Esophagus mucosa (tissue), 1 donor: Measurements from ENCODE around the gene ADCY4. TPM values are rescaled to one million over a fixed set of nuclear protein-coding genes. Genes with fewer than 3 reads are reported as not detected.
A peak's percentile ranks its signal among the peaks of the same experiment; 100 is the strongest.
"Not testable (repeated sequence)": the region's sequence is repeated elsewhere in the genome, so short reads cannot be mapped to it uniquely, and the experiment has no call there.

Source experiments
- ATAC-seq: fragments of 200-7000 bp; cut with Tn5 transposase; one replicate; pipeline ENCODE4 v1.9.1; 2020
- total RNA-seq: library from RNA; stranded (reverse); gene quantifications from one replicate; pipeline ENCODE4 v1.2.4, GENCODE V29; 2023
- donor health status: DM: yes; HTN: yes; CAD: no.

The ADCY4 gene
- total RNA-seq: 4.5 TPM

DNA sequence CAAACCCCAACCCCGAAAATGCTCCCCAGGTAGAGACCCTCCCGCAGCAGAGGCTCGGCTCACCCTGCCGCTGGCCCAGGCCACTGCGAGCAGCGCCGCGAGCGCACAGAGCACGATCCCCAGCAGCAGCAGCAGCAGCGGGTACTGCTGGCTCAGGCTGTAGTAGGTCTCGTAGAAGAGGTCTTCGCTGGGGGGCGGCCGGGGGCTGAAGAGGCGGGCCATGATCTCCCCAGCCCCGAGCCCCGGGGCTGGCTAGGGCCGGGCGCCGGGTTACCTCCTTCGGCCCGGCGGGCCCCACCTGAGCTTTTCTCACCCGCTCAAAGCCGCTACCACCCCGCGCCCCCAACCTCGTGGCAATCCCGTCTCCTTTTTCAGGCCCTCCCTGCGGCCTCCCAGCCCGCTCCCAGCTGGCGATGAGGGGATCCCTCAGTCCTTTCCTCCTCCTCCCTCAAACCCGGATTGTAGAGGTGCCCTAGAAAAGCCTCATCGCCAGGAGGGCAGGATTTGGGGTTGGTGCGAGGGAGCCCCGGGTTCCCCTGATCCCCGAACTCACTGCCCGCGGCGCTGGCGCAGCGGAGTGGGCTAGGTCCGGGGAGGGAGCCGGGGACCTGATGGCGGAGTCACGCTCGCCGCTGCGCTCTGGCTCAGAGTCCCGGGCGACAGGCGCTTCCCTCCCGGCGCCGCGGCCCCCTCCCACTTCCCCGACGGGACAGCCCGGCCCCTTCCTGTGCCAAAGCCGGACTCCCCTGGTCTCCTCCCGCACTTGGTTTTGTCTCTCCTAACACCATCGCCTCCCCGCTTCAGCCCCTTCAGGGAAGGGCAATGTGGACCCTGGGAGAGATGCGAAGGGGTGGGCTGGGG, at the start of gene ADCY4:
Gene ADCY4 (minus strand): TSS at position 641 of the 861 bp plus-strand sequence. CDS start 419 bp downstream, at position 222.
- ATAC-seq: peak; percentile 16

DNA sequence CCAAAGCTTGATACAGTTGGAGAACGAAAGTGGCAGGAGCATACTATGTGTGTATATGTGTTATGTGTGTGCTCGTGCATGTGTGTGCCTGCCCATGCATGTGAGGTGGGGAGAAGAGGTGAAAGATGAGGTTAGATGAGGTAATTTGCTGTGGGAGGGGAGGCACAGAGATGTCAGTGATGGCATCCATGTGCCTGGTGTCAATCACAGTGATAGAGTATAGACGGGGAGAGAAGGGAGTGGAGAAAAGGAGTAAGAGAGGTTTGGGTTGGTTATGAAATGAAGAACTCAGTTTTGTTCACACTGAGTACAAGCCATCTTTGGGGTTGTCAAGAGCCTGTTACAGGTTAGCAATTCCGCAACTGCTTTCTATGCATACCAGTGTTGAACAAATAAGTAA, 49.3 kb upstream of the ADCY4 start:
- no peak for ATAC-seq

DNA sequence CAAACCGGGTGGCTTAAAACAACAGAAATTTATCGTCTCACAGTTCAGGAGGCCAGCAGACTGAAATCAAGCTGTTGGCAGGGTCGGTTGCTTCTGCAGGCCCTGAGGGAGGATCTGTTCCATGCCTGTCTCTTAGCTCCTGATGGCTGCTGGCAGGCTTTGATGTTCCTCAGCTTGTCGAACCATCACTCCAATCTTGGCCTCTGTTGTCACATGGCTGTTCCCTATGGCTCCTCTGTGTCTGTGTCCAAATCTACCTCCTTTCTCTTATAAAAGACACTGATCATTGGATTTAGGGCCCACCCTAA, 47.1 kb upstream of the ADCY4 start:
- ATAC-seq: no peak

DNA sequence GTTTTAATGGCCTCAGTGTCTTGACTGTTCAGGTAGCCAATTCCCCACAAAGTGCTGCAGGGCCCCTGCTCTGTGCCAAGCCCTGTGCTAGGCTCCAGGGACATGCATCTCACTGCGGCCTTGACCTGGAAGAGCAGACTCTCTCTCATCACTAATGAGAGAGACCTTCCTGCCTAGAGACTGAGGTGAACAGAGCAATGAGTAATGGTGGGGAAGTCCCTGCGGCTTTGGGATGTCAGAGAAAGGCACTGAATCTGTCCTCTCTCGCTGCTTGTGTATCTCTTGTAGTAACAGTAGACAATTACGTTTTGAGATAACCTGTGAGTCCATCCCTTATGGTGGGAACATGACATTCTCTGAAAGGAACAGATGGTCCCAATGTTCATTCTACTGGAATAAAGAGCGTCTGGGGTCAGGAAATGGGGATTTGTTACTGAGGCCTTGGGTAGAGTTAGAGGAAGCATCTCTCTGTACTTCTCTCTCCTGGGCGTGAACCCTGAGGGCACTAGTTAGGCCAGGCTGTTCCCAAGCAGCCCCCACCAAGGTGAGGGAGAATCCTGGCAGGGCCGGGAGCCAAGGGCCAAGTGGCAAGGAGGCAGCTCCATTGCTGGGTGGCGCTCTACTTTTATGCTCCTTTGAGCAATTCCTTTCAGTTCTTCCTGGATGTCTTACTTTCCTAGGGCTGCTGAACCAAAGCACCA, 46.6 kb upstream of the ADCY4 start:
- ATAC-seq: no peak

DNA sequence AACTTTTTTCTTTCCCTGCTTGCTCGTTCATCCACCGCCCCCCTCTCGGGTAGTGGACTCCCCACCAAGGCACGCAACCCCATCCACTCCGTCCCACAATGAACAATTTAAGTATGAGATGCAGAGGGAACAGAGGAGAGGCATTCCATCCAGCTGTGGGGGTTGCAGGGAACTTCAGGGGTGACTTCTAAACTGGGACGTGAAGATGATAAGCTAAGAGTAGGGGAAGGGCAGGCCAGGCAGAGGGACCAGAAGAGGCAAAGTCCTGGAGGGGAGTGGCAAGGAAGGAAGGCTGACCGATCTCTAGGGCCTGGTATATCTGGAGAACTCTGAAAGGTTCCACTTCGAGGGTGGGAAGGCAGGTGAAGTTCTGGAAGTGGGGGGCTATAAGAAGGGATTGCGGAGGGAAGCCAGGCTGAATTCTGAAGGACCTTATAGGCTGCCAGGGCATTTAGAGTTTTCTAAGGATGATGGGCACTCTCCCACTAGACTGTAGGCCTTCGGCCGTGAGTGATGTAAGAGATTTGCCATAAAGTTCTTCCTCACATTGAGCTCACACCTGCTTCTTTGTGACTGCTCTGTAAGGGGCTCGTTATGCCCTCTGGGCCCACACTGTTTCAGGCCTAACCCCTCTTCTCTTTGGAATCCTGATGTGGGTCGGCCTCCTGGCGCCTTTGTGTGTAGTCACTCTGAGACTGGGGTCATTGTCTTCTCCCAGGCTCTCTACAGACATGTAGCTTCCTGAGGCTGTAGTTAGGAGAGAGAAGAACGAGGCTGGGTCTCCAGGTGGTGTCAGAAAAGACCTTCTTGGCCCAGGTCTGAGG, 45.2 kb upstream of the ADCY4 start:
- no peak for ATAC-seq

DNA sequence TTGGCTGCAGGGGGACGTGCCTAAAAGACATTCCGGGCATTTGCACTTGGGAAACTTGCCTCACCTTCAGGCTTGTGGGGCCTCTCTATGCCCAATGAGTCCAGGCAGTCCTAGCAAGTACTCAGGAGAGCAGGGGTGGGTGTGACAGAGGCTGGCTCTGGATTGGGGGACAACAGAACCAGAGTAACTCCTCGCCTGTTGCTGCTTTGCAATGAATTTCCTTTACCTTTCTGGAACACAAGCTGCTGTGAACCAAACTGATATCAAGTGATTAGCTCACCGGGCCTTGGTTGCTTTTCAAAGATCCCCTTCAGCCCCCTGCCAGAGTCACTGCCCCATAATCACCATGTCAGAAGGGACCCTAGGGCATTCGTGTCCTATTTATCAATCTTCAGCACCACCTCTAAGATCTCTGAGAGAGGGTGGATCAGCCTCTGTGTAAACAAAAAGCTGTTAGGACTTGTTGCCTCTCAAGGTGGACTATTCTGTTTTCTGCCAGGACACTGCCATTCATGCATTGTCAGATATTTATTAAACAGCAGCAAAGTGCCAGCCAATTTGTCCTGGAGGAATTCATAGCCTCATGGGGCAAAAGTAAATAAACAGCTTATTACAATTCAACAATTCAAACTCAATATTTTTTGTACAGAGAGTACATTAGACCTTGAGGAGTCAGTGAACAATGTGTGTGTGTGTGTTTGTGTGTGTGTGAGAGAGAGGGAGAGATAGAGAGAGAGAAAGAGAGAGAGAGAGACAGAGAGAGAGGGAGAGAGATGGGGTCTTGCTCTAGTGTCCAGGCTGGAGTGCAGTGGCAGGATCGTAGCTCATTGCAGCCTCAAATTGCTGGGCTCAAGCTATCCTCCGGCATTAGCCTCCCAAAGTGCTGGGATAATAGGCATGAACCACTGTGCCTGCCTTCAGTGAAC, 44.4 kb upstream of the ADCY4 start:
- peak; percentile 26 for ATAC-seq

DNA sequence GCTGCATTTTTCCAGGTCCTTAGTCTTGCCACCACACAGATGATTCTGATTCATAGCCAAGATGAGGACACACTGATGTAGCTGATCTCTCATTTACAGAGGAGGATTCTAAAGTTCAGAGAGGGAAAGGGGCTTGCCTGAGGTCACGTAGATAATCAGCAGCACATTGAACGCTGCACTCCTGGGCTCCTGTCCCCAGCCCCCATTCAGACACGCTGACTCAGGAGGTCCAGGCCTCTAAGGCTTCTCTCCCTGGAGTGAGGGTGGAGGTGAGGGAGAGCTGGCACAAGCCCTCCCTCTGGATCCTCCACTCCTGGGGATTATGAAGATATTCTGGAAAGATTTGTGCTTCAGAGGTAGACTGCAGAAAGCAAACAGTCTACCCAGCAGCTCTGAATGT, 43.5 kb upstream of the ADCY4 start:
- ATAC-seq: no peak

DNA sequence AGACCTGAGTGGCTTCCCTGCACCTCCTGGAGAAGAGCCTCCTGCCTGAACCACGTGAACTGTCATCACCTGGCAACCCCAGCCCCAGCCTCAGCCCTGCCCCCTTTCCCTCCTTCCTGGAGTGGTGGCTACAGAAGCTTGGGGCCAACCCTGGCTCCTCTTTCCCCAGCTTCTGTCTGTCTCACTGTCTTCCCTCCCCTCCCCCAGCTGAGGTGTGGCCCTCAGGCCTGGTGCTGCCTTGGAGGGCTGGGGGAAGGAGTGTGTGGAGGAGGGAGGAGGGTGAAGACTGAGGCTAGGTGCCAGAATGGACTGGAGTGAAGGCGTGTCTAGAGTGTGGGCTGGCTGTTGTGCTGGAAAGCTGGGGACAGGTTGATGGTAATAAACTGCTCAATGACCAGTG, 42.8 kb upstream of the ADCY4 start:
- ATAC-seq: peak; percentile 42

DNA sequence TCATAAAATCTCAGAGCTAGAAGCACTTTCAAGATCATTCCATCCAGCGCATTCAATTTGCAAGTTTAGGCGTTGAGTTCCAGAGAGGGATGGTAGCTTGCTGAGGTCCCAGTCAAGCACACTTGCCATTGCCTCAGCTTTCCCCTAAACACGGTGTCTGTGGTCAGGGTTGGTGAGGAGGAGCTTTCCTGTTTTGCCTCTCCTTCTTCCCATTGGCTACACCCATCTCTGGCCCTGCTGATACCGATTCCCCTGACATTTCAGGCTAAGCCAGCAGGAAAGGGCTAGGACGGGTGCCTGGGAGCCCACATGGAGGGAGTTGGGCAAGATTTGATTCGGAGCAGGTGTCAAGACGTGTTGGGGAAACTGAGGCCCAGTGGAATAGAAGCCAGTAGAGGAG, 42.3 kb upstream of the ADCY4 start:
- no peak for ATAC-seq

DNA sequence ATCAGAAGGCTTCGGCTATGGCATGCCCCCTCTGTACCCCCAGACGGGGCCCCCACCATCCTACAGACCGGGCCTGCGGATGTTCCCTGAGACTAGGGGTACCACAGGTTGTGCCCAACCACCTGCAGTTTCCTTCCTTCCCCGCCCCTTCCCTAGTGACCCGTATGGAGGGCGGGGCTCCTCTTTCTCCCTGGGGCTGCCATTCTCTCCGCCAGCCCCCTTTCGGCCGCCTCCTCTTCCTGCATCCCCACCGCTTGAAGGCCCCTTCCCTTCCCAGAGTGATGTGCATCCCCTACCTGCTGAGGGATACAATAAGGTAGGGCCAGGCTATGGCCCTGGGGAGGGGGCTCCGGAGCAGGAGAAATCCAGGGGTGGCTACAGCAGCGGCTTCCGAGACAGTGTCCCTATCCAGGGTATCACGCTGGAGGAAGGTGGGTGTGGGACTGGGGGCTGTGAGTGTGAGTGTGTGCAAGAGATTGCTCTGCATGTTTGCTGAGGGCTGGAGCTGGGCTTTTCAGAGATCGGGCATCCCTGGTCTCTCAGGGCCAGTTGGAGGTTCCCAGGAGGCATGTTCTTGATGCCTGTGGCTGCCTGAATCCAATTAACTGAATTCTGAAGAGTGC, 41.7 kb upstream of the ADCY4 start:
- ATAC-seq: no peak

DNA sequence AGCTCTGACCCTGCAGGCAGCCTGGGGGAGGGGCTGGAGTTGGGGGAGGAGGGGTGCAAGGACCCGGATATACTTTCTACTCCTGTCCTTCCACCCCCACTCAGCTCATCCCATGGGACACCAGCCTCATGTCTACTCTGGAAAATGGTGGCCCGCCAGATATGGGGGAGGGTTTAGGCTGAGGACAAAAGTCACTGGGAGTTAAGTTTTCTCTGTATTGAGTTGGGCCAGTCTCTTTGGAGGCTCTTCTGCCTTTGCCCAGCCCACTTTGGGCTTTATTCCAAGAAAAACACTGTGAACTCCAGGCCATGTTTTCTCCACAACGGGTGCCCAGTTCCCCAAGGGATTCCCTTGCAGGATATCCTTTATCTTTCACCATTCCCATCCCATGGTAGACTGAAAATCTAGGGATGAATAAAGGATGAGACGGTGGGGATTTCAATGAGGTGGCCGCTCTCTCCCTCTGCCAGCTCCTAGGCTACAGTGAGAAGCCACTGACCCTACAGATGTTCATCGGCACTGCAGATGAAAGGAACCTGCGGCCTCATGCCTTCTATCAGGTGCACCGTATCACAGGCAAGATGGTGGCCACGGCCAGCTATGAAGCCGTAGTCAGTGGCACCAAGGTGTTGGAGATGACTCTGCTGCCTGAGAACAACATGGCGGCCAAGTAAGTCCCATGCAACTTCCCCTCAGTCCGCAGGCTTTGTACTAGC, 38.0 kb upstream of the ADCY4 start:
- ATAC-seq: no peak

DNA sequence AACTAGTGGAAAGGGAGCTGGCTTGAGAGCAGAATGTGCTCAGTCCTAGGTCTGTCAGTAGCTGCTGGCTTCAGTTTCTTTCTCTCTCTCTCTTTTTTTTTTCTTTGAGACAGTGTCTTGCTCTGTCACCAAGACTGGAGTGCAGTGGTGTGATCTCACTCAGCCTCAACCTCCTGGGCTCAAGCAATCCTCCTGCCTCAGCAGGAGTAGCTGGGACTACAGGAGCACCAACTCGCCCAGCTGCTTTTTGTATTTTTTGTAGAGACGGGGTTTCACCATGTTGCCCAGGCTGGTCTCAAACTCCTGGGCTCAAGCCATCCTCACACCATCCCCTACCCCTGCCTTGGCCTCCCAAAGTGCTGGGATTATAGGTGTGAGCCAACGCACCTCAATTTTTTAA, 36.7 kb upstream of the ADCY4 start:
- not testable (repeated sequence) for ATAC-seq

DNA sequence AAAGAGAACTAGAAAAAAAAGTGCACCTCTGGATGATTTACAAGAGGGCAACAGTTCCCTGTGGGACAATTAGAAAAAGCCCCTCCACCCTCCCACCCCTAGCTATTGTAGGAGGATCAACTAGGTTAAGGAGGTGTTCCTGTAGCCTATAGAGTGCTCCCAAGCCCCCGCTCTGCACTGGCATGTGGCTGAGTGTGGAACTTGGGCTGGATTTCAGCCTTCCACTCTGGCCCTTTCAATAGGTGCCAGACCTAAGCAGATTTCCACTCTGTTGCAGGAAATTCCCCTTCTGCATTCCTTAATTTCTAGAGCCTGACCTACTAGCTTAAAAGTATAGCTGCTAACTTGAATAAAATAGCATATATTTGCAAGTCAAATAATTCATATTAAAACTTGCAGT, 35.9 kb upstream of the ADCY4 start:
- ATAC-seq: no peak

DNA sequence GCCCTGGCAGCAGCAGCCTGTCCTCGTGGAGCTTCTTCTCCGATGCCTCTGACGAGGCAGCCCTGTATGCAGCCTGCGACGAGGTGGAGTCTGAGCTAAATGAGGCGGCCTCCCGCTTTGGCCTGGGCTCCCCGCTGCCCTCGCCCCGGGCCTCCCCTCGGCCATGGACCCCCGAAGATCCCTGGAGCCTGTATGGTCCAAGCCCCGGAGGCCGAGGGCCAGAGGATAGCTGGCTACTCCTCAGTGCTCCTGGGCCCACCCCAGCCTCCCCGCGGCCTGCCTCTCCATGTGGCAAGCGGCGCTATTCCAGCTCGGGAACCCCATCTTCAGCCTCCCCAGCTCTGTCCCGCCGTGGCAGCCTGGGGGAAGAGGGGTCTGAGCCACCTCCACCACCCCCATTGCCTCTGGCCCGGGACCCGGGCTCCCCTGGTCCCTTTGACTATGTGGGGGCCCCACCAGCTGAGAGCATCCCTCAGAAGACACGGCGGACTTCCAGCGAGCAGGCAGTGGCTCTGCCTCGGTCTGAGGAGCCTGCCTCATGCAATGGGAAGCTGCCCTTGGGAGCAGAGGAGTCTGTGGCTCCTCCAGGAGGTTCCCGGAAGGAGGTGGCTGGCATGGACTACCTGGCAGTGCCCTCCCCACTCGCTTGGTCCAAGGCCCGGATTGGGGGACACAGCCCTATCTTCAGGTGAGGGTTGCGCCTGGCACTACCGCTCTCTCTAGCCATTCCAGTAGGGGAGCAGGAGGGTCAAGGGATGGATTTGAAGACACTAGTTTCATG, 35.2 kb upstream of the ADCY4 start:
- ATAC-seq: no peak

DNA sequence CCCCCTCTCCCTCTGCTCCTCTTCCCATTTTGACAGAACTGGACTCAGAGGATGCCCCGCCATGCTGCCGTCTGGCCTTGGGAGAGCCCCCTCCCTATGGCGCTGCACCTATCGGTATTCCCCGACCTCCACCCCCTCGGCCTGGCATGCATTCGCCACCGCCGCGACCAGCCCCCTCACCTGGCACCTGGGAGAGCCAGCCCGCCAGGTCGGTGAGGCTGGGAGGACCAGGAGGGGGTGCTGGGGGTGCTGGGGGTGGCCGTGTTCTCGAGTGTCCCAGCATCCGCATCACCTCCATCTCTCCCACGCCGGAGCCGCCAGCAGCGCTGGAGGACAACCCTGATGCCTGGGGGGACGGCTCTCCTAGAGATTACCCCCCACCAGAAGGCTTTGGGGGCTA, 34.6 kb upstream of the ADCY4 start:
- ATAC-seq: no peak

DNA sequence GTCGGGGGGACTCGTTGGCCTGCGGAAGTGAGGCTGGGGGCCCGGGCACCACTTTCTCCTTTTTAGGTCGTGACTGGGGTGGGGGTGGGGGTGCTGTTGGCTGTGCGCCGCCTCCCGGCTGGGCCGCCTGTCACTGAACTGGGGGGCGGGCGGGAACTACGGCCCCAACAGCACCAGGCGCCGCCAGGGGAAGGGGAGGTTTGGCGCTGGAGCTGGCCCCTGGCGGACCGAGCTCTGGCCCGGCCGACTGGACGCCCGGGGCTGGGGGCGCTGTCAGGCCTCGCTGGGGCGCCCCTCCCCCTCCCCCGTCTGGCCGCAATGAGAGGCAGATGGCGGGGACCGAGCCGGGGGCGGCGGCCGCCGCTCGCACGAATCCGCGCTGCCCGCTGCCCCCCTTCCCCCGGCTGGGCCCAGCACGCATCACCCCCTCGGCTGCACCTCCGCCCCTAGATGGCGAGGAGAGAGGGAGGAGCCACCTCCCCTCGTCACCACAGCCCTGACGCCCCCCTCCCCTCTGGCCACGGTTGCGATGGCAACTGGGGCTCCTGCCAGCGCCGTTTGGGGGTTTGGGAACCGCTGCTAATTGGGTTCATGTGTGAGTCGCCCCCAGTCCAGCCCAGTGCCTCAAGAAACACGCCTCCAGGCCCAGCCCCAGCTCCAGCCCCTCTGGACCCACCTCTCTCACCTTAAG, 33.8 kb upstream of the ADCY4 start:
- ATAC-seq: no peak

DNA sequence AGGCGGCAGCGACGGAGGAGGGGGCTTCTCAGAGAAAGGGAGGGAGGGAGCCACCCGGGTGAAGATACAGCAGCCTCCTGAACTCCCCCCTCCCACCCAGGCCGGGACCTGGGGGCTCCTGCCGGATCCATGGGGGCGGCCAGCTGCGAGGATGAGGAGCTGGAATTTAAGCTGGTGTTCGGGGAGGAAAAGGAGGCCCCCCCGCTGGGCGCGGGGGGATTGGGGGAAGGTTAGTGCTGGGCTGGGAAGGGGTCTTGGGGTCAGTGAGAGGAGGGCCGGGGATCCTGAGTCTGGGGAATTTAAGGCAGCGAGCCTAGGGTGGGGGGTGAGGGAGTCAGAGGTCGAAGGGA, 33.3 kb upstream of the ADCY4 start:
- ATAC-seq: no peak

DNA sequence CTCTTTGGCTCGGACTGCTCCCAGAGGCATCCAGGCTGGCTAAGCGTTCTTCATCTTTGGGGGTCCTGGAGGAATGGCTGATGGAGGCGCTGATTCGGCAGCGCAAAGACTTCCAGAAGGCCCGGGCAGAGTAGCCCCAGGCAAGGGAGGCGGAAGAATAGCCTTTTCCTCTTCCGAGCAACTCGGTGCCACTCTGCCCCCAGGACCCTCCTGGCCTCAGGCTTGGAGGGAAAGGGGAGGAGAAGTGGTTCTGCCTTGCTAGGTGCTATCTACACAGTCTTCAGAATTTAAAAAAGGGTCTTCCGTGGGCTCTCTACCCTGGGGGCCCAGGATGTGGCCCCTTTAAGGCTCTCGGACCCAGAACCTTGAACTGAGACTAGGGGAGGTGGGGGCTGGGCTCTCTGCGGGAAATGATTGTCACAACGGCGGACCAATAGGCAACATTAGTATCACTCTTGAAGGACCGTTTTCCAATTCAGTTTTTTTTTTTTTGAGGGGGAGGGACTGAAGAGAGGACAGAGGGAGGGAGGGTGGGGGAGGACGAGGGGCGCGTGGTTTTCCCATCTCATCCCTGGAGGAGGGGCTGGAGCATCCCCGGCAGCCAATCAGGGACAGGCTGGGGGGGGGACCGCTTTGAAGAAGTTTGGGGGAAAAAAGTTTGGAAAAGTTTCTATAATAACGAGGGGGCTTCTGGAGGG, 32.8 kb upstream of the ADCY4 start, which contains the start of gene NFATC4:
Gene NFATC4 (plus strand): TSS at position 671 of the 698 bp plus-strand sequence. CDS start 157 bp downstream, outside the sequence.
- no peak for ATAC-seq
